GM12873 (cell line): ENCODE results near the gene EYS.

ENCODE experiments used
- TF ChIP-seq, protein P1 (sequence below): IDR thresholded peaks from 2 replicates; pipeline ENCODE4 v1.5.1; 2012; ENCODE audit warnings: low read depth, mild to moderate bottlenecking, moderate library complexity, low read length, control low read depth; ENCODE audit not compliant: insufficient read depth; ENCODE audit errors: missing control alignments

The EYS gene

DNA sequence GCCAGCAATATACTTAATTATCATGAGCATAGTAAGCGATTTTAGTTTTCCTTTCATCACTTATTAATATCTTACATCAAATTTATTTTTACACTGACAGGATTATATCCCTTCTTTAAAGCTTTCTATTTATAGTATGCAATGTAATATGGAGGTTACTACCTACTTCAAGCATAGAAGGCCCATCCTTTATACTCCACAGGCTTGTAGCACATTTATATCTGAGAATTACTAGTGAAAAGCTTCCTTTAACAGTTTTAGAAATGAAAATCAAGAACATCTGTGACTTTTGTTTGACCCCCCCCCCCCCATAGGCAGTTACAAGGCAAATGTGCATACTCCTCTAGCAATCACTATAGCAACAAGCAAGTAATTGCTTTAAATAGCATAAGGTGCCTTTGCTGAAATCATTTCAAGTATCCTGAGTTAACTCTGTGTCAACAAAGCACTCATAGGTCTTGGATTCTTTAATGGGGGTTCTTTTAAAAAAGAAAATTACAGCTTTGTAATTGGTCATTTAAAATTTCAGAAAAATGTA is 1153.7 kb downstream of the EYS start:
- TF ChIP-seq, protein P1, sequence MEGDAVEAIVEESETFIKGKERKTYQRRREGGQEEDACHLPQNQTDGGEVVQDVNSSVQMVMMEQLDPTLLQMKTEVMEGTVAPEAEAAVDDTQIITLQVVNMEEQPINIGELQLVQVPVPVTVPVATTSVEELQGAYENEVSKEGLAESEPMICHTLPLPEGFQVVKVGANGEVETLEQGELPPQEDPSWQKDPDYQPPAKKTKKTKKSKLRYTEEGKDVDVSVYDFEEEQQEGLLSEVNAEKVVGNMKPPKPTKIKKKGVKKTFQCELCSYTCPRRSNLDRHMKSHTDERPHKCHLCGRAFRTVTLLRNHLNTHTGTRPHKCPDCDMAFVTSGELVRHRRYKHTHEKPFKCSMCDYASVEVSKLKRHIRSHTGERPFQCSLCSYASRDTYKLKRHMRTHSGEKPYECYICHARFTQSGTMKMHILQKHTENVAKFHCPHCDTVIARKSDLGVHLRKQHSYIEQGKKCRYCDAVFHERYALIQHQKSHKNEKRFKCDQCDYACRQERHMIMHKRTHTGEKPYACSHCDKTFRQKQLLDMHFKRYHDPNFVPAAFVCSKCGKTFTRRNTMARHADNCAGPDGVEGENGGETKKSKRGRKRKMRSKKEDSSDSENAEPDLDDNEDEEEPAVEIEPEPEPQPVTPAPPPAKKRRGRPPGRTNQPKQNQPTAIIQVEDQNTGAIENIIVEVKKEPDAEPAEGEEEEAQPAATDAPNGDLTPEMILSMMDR, result no peak

DNA sequence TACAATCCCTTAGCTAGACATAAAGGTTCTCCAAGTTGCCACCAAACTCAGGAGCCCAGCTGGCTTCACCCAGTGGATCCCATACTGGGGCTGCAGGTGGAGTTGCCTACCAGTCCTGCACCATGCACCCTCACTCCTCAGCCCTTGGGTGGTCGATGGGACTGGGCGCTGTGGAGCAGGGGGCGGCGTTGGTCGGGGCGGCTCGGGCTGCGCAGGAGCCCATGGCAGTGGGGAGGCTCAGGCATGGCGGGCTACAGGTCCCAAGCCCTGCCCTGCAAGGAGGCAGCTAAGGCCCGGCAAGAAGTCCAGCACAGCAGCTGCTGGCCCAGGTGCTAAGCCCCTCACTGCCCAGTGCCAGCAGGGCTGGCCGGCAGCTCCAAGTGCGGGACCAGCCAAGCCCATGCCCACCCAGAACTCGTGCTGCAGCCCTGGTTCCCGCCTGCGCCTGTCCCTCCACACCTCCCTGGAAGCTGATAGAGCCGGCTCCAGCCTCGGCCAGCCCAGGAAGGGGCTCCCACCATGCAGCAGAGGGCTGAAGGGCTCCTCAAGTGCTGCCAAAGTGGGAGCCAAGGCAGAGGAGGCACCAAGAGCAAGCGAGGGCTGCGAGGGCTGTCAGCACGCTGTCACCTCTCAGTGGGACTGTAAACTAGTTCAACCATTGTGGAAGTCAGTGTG is 1159.3 kb downstream of the EYS start:
- TF ChIP-seq, protein P1, result no peak

DNA sequence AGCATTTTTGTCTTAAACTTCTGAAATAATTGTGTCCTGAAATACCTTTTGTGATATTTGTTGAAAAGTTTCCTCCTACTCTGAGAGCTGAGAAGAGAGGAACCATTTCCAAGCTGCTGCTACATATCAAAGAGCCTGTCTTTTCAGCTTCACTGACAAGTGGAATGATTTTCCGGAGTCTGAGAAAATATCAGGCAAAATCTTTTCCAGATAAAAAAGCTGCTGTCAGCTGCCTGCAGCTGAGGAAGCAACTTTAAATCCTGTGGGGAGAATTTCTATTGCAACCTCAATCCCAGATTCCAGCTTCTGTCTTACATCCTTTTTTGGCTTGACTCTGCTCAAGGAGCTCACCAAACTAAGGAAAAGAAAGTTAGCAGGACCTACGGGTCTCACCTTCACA is 1167.1 kb downstream of the EYS start:
- TF ChIP-seq, protein P1, result no peak

DNA sequence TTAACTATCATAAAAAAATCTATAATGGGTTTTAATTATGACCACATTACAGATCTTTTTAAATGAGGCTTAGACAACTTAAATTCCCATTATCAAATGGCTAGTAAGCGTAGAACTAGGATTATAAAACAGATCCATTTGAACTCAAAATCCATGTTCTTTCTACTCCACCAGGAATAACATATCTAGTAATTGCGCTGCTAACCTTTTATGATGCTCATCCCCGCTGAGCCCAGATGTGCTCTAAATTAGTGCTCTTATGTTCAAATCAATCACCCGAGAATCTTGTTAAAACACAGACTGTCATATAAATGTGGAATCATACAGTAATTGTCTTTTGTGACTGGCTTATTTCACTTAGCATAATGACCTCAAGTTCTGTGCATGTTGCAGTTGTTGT is 1168.3 kb downstream of the EYS start:
- TF ChIP-seq, protein P1, result no peak

DNA sequence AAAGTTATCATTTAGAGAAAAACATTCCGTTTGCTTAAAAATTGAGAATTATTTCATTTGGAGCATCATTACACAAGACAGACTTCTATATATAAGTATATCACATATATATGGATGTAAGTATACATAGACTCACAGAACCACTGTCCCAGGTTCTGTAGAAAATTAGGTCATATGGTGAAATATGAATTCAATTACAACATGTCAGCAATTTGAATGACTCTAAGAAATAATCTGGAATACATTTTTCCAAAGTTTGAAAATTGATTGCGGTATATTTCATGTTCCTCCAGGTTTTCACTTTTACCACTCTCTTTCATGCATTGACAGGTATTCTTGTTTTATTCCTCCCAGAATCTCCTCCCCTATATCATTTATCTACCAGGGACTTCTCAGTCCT is 1179.1 kb downstream of the EYS start:
- TF ChIP-seq, protein P1, result no peak

DNA sequence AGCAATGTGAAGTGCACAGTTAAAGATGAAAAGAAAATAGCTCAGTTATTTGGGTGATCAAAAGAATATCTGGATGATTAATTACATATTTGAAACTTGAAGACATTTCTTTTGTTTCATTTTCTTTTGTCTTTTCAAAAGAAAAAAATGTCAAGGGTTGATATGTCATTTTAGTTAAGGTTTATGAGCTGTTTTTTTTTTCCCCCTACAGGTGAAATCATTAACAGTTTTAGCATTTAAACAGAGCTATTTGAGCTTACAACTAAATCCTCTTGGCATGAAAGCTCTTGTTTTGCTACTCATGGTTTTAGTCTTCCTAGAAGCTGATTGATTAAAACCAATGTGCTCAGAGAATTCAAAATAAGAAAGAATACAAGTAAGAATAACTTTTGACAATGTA is 1184.2 kb downstream of the EYS start:
- TF ChIP-seq, protein P1, result no peak

DNA sequence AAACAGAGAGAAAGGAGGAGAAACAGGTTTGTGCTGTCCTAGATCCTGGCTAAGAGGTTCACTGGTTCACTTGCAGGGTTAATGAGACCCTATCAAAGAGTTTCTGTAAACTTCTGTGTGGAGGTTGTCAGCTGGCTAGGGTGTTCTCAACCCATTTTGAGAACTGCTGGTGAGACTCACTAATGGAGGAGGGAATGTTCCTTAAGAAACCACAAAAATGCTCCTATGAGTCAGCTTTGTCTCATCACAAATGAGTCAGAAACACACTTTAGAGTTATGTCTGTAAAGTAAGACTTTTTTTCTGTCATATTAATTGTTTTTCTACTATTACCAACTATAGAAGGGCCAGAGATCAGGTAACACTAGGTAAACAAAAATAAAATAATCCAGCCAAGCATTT is 1187.0 kb downstream of the EYS start:
- TF ChIP-seq, protein P1, result no peak
